Measurements from ENCODE around the gene QKI. TPM values are rescaled to one million over a fixed set of nuclear protein-coding genes. Genes with fewer than 3 reads are reported as not detected.

QKI gene
- total RNA-seq, 1 donor from 2014 or later = 449 TPM

DNA sequence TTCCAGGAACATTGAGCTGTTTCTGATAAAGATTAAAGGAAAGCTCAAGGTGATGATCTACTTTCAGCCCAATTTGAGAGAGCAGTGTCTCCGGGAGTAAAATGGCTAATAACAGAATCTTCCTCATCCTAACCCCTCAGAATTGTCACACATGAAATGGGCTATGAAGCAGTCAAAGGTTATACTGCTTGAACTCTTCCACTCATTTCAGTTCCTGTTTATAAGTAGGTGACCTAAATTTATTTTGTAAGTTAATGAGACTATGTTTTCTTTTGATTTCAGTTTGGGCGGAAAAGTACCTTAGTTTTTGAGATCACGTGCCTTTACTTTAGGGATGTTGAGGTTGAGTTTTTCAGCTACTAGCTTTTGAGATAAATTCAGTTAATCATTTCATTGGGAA, 47.2 kb downstream of the QKI start:
- DNase-seq = no peak
- peak overlapping the region; percentile 66 for H3K27ac ChIP-seq (replicated peaks)
- H3K36me3 ChIP-seq = peaks cover 2% of the 10 kb centered on the region
- H3K9me3 ChIP-seq (replicated peaks) = no peaks in the 10 kb centered on the region
- no peak overlapping the region for H3K4me3 ChIP-seq
- H3K4me1 ChIP-seq = peaks cover 100% of the 10 kb centered on the region
- intact Hi-C loops (cut with micrococcal nuclease) = no loop called here
- TF ChIP-seq, protein P1, sequence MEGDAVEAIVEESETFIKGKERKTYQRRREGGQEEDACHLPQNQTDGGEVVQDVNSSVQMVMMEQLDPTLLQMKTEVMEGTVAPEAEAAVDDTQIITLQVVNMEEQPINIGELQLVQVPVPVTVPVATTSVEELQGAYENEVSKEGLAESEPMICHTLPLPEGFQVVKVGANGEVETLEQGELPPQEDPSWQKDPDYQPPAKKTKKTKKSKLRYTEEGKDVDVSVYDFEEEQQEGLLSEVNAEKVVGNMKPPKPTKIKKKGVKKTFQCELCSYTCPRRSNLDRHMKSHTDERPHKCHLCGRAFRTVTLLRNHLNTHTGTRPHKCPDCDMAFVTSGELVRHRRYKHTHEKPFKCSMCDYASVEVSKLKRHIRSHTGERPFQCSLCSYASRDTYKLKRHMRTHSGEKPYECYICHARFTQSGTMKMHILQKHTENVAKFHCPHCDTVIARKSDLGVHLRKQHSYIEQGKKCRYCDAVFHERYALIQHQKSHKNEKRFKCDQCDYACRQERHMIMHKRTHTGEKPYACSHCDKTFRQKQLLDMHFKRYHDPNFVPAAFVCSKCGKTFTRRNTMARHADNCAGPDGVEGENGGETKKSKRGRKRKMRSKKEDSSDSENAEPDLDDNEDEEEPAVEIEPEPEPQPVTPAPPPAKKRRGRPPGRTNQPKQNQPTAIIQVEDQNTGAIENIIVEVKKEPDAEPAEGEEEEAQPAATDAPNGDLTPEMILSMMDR (IDR thresholded peaks at IDR 0.05; ENCODE audit: borderline replicate concordance) = no peak
- H3K27me3 ChIP-seq (ENCODE audit: low read depth) = no peaks in the 10 kb centered on the region

GRCh38 chr6:163463180-163463579, 48.7 kb downstream of the QKI start:
- peaks cover 100% of the 10 kb centered on the region for H3K4me1 ChIP-seq
- H3K27me3 ChIP-seq (ENCODE audit: low read depth) = no peaks in the 10 kb centered on the region
- no peaks in the 10 kb centered on the region for H3K36me3 ChIP-seq
- H3K9me3 ChIP-seq (replicated peaks) = no peaks in the 10 kb centered on the region
- TF ChIP-seq, protein P1 (IDR thresholded peaks at IDR 0.05; ENCODE audit: borderline replicate concordance) = no peak
- intact Hi-C loops (cut with micrococcal nuclease) = no loop called here
- no peak overlapping the region for H3K4me3 ChIP-seq
- H3K27ac ChIP-seq (replicated peaks) = no peak overlapping the region
- no peak for DNase-seq

DNA sequence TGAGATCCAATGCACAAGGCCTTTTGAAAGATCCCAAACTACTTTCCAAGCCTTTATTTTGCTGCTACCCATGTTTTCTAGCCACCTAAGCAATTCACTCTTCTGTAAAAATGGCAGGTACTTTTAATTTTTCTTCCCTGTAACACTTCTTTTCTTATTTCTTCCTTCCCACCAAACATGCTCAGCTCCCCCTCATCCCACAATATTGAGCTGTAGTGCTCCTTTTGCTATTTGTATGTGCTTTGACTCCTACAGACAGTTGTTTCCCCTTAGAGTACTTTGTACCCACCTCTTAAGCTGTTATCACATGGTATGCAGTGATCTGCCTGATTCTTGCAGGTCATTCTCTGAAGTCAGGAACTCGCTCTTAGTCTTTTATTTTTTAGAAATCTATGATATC, 49.3 kb downstream of the QKI start:
- Histone ChIP-seq H3K9me3 (replicated peaks) (no peaks in the 10 kb centered on the region), H3K27me3 (ENCODE audit: low read depth) (no peaks in the 10 kb centered on the region), H3K27ac (replicated peaks) (peak overlapping the region; percentile 8), H3K36me3 (no peaks in the 10 kb centered on the region), H3K4me1 (peaks cover 100% of the 10 kb centered on the region), H3K4me3 (no peak overlapping the region)
- no peak for DNase-seq
- TF ChIP-seq, protein P1 (IDR thresholded peaks at IDR 0.05; ENCODE audit: borderline replicate concordance) = no peak
- intact Hi-C loops (cut with micrococcal nuclease) = no loop called here

DNA sequence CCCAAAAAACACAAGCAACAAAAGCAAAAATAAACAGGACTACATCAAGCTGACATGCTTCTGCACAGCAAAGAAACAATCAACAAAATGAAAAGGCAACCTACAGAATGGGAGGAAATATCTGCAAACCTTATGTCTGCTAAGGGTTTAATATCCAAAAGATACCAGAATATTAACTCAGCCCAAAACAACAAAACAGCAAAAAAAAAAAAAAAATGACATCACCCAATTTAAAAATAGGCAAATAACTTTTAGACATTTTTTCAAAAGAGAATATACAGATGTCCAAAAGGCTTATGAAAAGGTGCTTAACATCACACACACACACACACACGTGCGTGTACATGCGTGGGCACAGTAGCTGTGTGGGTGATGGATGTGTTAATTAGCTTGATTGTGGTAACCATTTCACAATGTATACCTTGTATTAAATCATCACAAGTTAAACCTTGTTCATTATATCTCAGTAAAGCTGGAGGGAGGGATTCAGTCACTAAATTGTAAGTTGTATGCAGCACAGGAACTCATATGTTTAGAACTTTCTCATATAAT, 52.4 kb downstream of the QKI start:
- Histone ChIP-seq H3K4me1 (peaks cover 90% of the 10 kb centered on the region), H3K4me3 (no peak overlapping the region), H3K27me3 (ENCODE audit: low read depth) (no peaks in the 10 kb centered on the region), H3K27ac (replicated peaks) (peak overlapping the region; percentile 32), H3K9me3 (replicated peaks) (peaks cover 18% of the 10 kb centered on the region), H3K36me3 (peaks cover 17% of the 10 kb centered on the region)
- intact Hi-C loops (cut with micrococcal nuclease) = no loop called here
- no peak for DNase-seq
- TF ChIP-seq, protein P1 (IDR thresholded peaks at IDR 0.05; ENCODE audit: borderline replicate concordance) = no peak

DNA sequence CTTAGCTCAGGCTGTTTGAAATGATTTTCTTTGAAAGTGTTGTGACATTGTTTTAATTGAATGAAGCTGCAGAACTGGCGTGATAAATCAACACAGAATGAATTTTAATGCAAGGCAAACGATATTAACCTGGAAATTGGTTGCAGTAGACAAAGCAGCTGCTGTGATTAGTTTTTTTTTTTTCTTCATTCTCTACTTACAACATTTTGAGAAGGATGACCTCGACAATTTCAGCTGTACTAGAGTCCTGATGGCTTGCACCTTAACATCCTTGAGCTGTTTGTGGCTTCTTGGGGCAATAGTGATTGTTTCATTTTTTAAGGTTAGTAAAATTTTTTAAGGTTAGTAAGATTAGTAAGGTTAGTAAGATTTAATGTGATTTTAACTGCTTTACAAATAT, 54.2 kb downstream of the QKI start:
- Histone ChIP-seq H3K36me3 (peaks cover 23% of the 10 kb centered on the region), H3K27ac (replicated peaks) (no peak overlapping the region), H3K9me3 (replicated peaks) (peaks cover 18% of the 10 kb centered on the region), H3K4me1 (peaks cover 90% of the 10 kb centered on the region), H3K27me3 (ENCODE audit: low read depth) (no peaks in the 10 kb centered on the region), H3K4me3 (no peak overlapping the region)
- intact Hi-C loops (cut with micrococcal nuclease) = no loop called here
- no peak for DNase-seq
- TF ChIP-seq, protein P1 (IDR thresholded peaks at IDR 0.05; ENCODE audit: borderline replicate concordance) = no peak

All from left ventricle myocardium inferior (tissue), 1 donor.